ENCODE data around the gene NAB2.

DNA sequence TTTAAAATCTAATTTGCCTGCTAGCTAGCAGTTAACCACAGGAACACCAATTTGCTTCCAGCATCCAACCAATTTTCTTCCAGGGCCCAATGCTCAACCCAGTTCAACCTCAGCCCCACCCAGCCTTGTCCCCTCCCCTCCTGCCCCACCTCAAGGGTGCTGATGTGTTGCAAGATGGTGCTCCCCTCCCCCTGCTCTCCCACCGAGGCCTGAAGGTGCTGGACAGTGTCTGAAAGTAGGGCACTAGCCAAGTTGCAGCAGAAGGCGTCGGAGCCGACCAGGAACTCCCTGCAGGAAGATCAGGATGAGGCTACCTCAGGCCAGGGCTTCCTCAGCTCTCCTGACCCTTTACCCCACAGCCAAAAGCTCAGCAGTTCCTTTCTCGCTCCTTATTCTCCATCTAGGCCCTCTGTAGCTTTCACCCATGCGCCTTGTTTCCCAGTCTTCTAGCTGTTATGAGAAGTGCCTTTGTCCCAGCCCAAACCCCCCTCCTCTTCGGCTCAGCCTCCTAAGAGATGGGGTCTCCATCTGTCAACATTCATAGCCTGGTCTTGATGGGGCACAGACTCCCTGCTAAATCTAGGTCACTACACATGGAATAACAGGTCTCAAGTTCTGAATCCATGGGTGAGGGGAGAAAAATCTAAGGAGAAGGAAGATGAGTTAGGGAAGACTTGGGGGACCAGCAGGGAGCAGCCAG, 18.7 kb downstream of the NAB2 start:
- no peak for TF ChIP-seq POLR2AphosphoS5 (IDR thresholded peaks at IDR 0.05)
- no peak for TF ChIP-seq POLR2A (IDR thresholded peaks at IDR 0.05)
- TF ChIP-seq, protein P1, sequence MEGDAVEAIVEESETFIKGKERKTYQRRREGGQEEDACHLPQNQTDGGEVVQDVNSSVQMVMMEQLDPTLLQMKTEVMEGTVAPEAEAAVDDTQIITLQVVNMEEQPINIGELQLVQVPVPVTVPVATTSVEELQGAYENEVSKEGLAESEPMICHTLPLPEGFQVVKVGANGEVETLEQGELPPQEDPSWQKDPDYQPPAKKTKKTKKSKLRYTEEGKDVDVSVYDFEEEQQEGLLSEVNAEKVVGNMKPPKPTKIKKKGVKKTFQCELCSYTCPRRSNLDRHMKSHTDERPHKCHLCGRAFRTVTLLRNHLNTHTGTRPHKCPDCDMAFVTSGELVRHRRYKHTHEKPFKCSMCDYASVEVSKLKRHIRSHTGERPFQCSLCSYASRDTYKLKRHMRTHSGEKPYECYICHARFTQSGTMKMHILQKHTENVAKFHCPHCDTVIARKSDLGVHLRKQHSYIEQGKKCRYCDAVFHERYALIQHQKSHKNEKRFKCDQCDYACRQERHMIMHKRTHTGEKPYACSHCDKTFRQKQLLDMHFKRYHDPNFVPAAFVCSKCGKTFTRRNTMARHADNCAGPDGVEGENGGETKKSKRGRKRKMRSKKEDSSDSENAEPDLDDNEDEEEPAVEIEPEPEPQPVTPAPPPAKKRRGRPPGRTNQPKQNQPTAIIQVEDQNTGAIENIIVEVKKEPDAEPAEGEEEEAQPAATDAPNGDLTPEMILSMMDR (IDR thresholded peaks at IDR 0.05) = no peak
